SU-DHL-6 (cell line): ENCODE results near the gene TMEM106C.

Experiments used
- H2AFZ ChIP-seq: fragments of 200-600 bp; sonication (generic); 2 replicates; pipeline ENCODE4 v1.6.1; 2014; ENCODE audit warnings: low read depth, mild to moderate bottlenecking, moderate library complexity, mixed read lengths, antibody characterized with exemption, low read length; ENCODE audit not compliant: severe bottlenecking
- H3F3A ChIP-seq: fragments of 200-600 bp; shearing (Covaris generic); 2 replicates; pipeline ENCODE4 v1.6.0; 2016; ENCODE audit warnings: antibody characterized with exemption, mild to moderate bottlenecking; ENCODE audit not compliant: insufficient read depth
- H3K27ac ChIP-seq: fragments of 200-600 bp; sonication (generic); 2 replicates; pipeline ENCODE4 v1.5.1; 2016; ENCODE audit warnings: low read depth, mild to moderate bottlenecking, low read length, moderate library complexity, mixed read lengths
- H3K27me3 ChIP-seq: fragments of 200-600 bp; sonication (generic), shearing (Covaris generic); 2 replicates; pipeline ENCODE4 v1.6.0; 2014; ENCODE audit warnings: mild to moderate bottlenecking, low read length
- H3K36me3 ChIP-seq: fragments of 200-600 bp; sonication (generic); 2 replicates; pipeline ENCODE4 v1.6.1; 2014; ENCODE audit warnings: mild to moderate bottlenecking, low read length, mixed read lengths
- H3K4me2 ChIP-seq: fragments of 300-600, 200-600 bp; shearing (Covaris generic), sonication (generic); 2 replicates; pipeline ENCODE4 v1.6.0; 2014; ENCODE audit warnings: low read length, low read depth, mild to moderate bottlenecking; ENCODE audit not compliant: poor library complexity, severe bottlenecking
- H3K4me3 ChIP-seq: fragments of 200-600 bp; sonication (generic); 2 replicates; pipeline ENCODE4 v1.5.1; 2014; ENCODE audit warnings: antibody characterized with exemption, low read length, mild to moderate bottlenecking, mixed read lengths; ENCODE audit not compliant: insufficient read depth, poor library complexity, severe bottlenecking
- H3K79me2 ChIP-seq: fragments of 200-600 bp; sonication (generic); 2 replicates; pipeline ENCODE4 v1.6.1; 2014; ENCODE audit warnings: mild to moderate bottlenecking, low read length, moderate library complexity; ENCODE audit not compliant: insufficient read depth
- H3K9ac ChIP-seq: fragments of 200-600 bp; sonication (generic); 2 replicates; pipeline ENCODE4 v1.7.0; 2014; ENCODE audit warnings: mild to moderate bottlenecking, low read length
- H3K9me2 ChIP-seq: fragments of 200-600 bp; sonication (generic); replicated peaks from 2 replicates; pipeline ENCODE4 v1.6.1; 2014; ENCODE audit warnings: low read length; ENCODE audit not compliant: insufficient read depth
- H3K9me3 ChIP-seq: fragments of 200-600 bp; sonication (generic); 2 replicates; pipeline ENCODE4 v1.6.1; 2014; ENCODE audit warnings: low read length, mixed read lengths; ENCODE audit not compliant: insufficient read depth
- H4K20me1 ChIP-seq: fragments of 200-600 bp; sonication (generic); 2 replicates; pipeline ENCODE4 v1.6.1; 2014; ENCODE audit warnings: low read depth, mild to moderate bottlenecking, antibody characterized with exemption, low read length, moderate library complexity, mixed read lengths
- EZH2phosphoT487 ChIP-seq: fragments of 200-600 bp; sonication (generic), shearing (Covaris generic); conservative IDR thresholded peaks from 2 replicates; pipeline ENCODE4 v1.6.1; 2018; ENCODE audit warnings: mild to moderate bottlenecking, antibody characterized with exemption, low read length, moderate library complexity, mixed read lengths
- TF ChIP-seq, protein P1 (sequence below): fragments of 200-600 bp; sonication (generic); IDR thresholded peaks from one replicate; pipeline ENCODE4 v1.5.1; 2017; ENCODE audit warnings: antibody characterized with exemption, mild to moderate bottlenecking, low read length, moderate library complexity; ENCODE audit not compliant: insufficient read depth, poor library complexity, severe bottlenecking

TMEM106C gene

DNA sequence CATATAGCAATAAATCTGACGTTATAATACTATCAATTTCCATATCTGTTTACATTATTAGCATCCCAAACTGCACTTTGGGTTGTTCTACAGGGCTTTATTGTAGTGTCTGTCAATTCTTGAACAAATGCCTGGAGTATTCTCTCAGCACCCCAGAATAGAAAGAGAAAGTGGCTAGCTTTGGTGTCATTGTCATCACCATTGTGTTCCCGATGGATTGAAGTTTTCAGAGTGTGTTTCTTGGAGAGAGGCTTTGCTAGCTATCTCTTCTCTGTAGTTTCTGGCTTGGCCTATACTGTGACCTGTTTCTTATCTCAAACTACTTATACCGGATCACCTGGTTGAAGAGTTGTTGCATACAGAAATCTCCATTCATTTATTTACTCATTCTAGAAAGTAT is 6.4 kb downstream of the TMEM106C start:
- Histone ChIP-seq H4K20me1 (no peaks in the 10 kb centered on the region), H3K36me3 (peaks cover 35% of the 10 kb centered on the region; the same call in 1 of the 2 replicates), H3K79me2 (peaks cover 1% of the 10 kb centered on the region; the same call in 1 of the 2 replicates), H3K27me3 (no peaks in the 10 kb centered on the region), H3K9me3 (no peaks in the 10 kb centered on the region), H3F3A (peaks cover 7% of the 10 kb centered on the region; the same call in 1 of the 2 replicates), H2AFZ (no peak overlapping the region), H3K9ac (no peak overlapping the region), H3K4me3 (no peak overlapping the region), H3K4me2 (no peak overlapping the region), H3K9me2 (no peaks in the 10 kb centered on the region), H3K27ac (no peak overlapping the region)
- TF ChIP-seq EZH2phosphoT487: no peak
- TF ChIP-seq, protein P1, sequence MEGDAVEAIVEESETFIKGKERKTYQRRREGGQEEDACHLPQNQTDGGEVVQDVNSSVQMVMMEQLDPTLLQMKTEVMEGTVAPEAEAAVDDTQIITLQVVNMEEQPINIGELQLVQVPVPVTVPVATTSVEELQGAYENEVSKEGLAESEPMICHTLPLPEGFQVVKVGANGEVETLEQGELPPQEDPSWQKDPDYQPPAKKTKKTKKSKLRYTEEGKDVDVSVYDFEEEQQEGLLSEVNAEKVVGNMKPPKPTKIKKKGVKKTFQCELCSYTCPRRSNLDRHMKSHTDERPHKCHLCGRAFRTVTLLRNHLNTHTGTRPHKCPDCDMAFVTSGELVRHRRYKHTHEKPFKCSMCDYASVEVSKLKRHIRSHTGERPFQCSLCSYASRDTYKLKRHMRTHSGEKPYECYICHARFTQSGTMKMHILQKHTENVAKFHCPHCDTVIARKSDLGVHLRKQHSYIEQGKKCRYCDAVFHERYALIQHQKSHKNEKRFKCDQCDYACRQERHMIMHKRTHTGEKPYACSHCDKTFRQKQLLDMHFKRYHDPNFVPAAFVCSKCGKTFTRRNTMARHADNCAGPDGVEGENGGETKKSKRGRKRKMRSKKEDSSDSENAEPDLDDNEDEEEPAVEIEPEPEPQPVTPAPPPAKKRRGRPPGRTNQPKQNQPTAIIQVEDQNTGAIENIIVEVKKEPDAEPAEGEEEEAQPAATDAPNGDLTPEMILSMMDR: no peak

DNA sequence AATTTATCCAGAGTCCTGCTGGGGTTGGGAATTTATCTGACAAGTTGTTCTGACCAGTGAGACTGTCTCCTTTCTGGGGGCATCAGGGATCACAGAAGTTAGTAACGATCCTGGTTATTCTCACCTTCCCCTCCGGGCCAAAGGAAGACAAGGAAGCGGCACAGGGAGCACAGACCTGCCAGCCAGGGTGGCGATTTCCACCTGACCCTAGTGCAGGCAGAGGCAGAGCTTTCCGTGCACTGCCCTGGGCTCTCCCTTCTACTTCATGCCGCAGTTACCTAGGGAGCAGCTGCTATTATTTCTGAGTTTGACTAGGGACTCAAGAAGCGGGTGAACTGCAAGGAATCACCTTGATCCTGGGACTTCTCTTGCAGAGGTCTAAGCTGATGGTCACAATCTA is 7.4 kb downstream of the TMEM106C start:
- no peaks in the 10 kb centered on the region for H3K27me3 ChIP-seq
- no peaks in the 10 kb centered on the region for H3K9me3 ChIP-seq
- H3K27ac ChIP-seq: no peak overlapping the region
- peaks cover 7% of the 10 kb centered on the region; the same call in 1 of the 2 replicates for H3F3A ChIP-seq
- no peak overlapping the region for H3K9ac ChIP-seq
- no peaks in the 10 kb centered on the region for H3K9me2 ChIP-seq
- no peaks in the 10 kb centered on the region for H3K79me2 ChIP-seq
- H3K4me2 ChIP-seq: no peak overlapping the region
- no peak overlapping the region for H3K4me3 ChIP-seq
- peaks cover 27% of the 10 kb centered on the region; the same call in 1 of the 2 replicates for H3K36me3 ChIP-seq
- TF ChIP-seq, protein P1: no peak
- TF ChIP-seq EZH2phosphoT487: no peak
- H2AFZ ChIP-seq: no peak overlapping the region
- no peaks in the 10 kb centered on the region for H4K20me1 ChIP-seq

DNA sequence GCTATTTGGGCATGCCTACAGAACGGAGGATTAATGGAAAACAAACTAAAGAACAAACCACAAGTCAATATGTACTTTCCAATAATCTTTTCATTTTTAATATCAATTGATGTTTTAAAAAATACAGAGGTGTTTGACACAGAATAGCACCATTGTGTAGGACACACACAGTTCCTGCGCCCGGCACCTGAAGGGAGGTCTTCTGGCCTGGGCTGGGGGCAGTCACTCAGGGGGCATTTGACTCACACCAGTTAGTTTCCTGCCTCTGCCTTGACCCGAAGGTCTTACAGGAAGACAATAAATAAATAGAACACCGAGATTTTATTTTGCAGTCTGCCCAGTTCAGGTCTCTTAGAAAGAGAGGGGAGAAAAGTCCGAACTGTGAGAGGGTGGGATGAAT is 9.5 kb downstream of the TMEM106C start:
- no peaks in the 10 kb centered on the region for H3K79me2 ChIP-seq
- no peak overlapping the region for H3K9ac ChIP-seq
- TF ChIP-seq EZH2phosphoT487: no peak
- TF ChIP-seq, protein P1: no peak
- H3K9me2 ChIP-seq: no peaks in the 10 kb centered on the region
- no peak overlapping the region for H3K4me2 ChIP-seq
- H3K27me3 ChIP-seq: no peaks in the 10 kb centered on the region
- peaks cover 7% of the 10 kb centered on the region; the same call in 1 of the 2 replicates for H3F3A ChIP-seq
- H3K36me3 ChIP-seq: peaks cover 12% of the 10 kb centered on the region; the same call in 1 of the 2 replicates
- H3K4me3 ChIP-seq: no peak overlapping the region
- H3K27ac ChIP-seq: no peak overlapping the region
- no peaks in the 10 kb centered on the region for H3K9me3 ChIP-seq
- no peak overlapping the region for H2AFZ ChIP-seq
- no peaks in the 10 kb centered on the region for H4K20me1 ChIP-seq
